Fibroblast of lung (primary cell): Measurements from ENCODE around the gene ELMO1. TPM values are rescaled to one million over a fixed set of nuclear protein-coding genes. Genes with fewer than 3 reads are reported as not detected.

Source experiments
- DNase-seq, 2 donors: peaks; one replicate each; pipeline versions ENCODE4 v3.0.0 to v3.0.0-alpha.2; 2010; ENCODE audit warnings: low read depth in 2 of 2
- H2AFZ ChIP-seq: 2 replicates; pipeline ENCODE4 v1.5.1; 2012; ENCODE audit warnings: low read length, control low read depth, inconsistent platforms
- H3K27ac ChIP-seq: 2 replicates; pipeline ENCODE4 v1.5.1; 2011; ENCODE audit warnings: low read length, control low read depth; ENCODE audit not compliant: insufficient read depth
- H3K27me3 ChIP-seq: 2 replicates; pipeline ENCODE4 v1.5.1; 2011; ENCODE audit warnings: mild to moderate bottlenecking, low read length; ENCODE audit not compliant: control insufficient read depth, insufficient read depth
- H3K36me3 ChIP-seq: 2 replicates; pipeline ENCODE4 v1.5.1; 2011; ENCODE audit warnings: low read length; ENCODE audit not compliant: control insufficient read depth, insufficient read depth
- H3K4me1 ChIP-seq: 2 replicates; pipeline ENCODE4 v1.5.1; 2011; ENCODE audit warnings: low read length; ENCODE audit not compliant: control insufficient read depth, insufficient read depth; ENCODE audit errors: extremely low read depth
- H3K4me2 ChIP-seq: 2 replicates; pipeline ENCODE4 v1.5.1; 2011; ENCODE audit warnings: low read length, control low read depth; ENCODE audit not compliant: insufficient read depth; ENCODE audit errors: extremely low read depth
- H3K4me3 ChIP-seq, 4 experiments: fragments of 200-600 bp in 1 of 4; sonication (generic) in 1 of 4; replicated peaks in 1 of 4; 2 replicates each; pipeline ENCODE4 v1.5.1; 2011 to 2016; ENCODE audit warnings: low read length in 4 of 4, low read depth in 3 of 4, mild to moderate bottlenecking in 3 of 4, control low read depth in 2 of 4, inconsistent platforms in 1 of 4, mixed read lengths in 1 of 4; ENCODE audit not compliant: insufficient read depth in 1 of 4; ENCODE audit errors: control extremely low read depth in 1 of 4
- H3K79me2 ChIP-seq: 2 replicates; pipeline ENCODE4 v1.5.1; 2012; ENCODE audit warnings: mild to moderate bottlenecking, low read length, inconsistent platforms; ENCODE audit not compliant: control insufficient read depth, insufficient read depth
- H3K9ac ChIP-seq: 2 replicates; pipeline ENCODE4 v1.5.1; 2011; ENCODE audit warnings: mild to moderate bottlenecking, low read length, control low read depth; ENCODE audit not compliant: insufficient read depth
- H3K9me3 ChIP-seq: 2 replicates; pipeline ENCODE4 v1.5.1; 2012; ENCODE audit warnings: low read depth, low read length; ENCODE audit not compliant: control insufficient read depth, insufficient read depth
- H4K20me1 ChIP-seq: 2 replicates; pipeline ENCODE4 v1.5.1; 2011; ENCODE audit warnings: low read length; ENCODE audit not compliant: control insufficient read depth, insufficient read depth; ENCODE audit errors: extremely low read depth
- EZH2 ChIP-seq: IDR thresholded peaks from 2 replicates; pipeline ENCODE4 v1.5.1; 2012; ENCODE audit warnings: low read length, control low read depth, mild to moderate bottlenecking; ENCODE audit errors: missing control alignments
- polyA plus RNA-seq, 2 donors: library from polyadenylated mRNA; depleted of rRNA in 1 of 2; stranded (reverse) in 1 of 2; unstranded in 1 of 2; fragments of >200 nt; gene quantifications; 2 replicates each; pipeline ENCODE4 v1.2.1, GENCODE V29; 2011 to 2012; ENCODE audit warnings: missing spikeins in 1 of 2
- total RNA-seq: library from RNA; depleted of rRNA; stranded (reverse); fragments of >200 nt; gene quantifications from 2 replicates; pipeline ENCODE4 v1.2.1, GENCODE V29; 2014
- TF ChIP-seq, protein P1 (sequence below), 2 donors: IDR thresholded peaks in 1 of 2; conservative IDR thresholded peaks in 1 of 2; 1 replicate in 1 of 2; 2 replicates in 1 of 2; pipeline ENCODE4 v1.5.1; 2011 to 2012; ENCODE audit warnings: low read length in 2 of 2, control low read depth in 1 of 2, inconsistent platforms in 1 of 2, low read depth in 1 of 2, mild to moderate bottlenecking in 1 of 2

ELMO1 gene
- total and polyA plus RNA-seq, 2 donors (not counting 1 experiment from before 2014, with no cell fraction given): 0.50 TPM; not detected in 1

GRCh38 chr7:37445064-37445723 lies 3.5 kb downstream of the ELMO1 start:
- Histone ChIP-seq H3K9me3 (no peaks in the 10 kb centered on the region), H3K4me3 (no peak overlapping the region), H3K27me3 (peaks cover 13% of the 10 kb centered on the region), H3K27ac (no peak overlapping the region), H2AFZ (no peak overlapping the region), H3K36me3 (no peaks in the 10 kb centered on the region), H4K20me1 (peaks cover 2% of the 10 kb centered on the region), H3K9ac (no peak overlapping the region), H3K4me2 (no peak overlapping the region), H3K4me1 (no peaks in the 10 kb centered on the region), H3K79me2 (no peaks in the 10 kb centered on the region)
- TF ChIP-seq, protein P1, sequence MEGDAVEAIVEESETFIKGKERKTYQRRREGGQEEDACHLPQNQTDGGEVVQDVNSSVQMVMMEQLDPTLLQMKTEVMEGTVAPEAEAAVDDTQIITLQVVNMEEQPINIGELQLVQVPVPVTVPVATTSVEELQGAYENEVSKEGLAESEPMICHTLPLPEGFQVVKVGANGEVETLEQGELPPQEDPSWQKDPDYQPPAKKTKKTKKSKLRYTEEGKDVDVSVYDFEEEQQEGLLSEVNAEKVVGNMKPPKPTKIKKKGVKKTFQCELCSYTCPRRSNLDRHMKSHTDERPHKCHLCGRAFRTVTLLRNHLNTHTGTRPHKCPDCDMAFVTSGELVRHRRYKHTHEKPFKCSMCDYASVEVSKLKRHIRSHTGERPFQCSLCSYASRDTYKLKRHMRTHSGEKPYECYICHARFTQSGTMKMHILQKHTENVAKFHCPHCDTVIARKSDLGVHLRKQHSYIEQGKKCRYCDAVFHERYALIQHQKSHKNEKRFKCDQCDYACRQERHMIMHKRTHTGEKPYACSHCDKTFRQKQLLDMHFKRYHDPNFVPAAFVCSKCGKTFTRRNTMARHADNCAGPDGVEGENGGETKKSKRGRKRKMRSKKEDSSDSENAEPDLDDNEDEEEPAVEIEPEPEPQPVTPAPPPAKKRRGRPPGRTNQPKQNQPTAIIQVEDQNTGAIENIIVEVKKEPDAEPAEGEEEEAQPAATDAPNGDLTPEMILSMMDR (conservative IDR thresholded peaks at IDR 0.05 in 1 of 2, IDR thresholded peaks at IDR 0.05 in 1 of 2; ENCODE audit: low read depth in 1 of 2, low read length in 2 of 2): no peak
- no peak for TF ChIP-seq EZH2
- no peak for DNase-seq

DNA sequence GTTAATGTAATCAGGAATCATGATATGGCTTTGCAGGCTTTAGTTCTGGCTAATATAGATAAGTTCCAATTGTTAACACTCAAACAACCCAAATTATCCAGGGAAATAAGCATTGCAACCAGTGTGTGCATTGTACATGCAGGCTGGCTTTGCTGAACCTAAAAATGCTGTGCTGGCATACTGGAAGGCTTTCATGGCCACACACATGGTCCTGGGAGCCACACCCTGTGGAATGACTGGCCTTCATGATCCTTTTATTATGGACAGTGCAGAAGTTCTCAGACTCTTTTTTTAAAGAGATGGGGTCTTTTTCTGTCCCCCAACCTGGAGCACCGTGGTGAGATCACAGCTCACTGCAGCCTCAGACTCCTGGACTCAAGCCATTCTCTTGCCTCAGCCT lies 5.0 kb downstream of the ELMO1 start:
- Histone ChIP-seq H4K20me1 (peaks cover 2% of the 10 kb centered on the region), H3K4me3 (no peak overlapping the region), H3K36me3 (no peaks in the 10 kb centered on the region), H3K9me3 (no peaks in the 10 kb centered on the region), H3K4me1 (no peaks in the 10 kb centered on the region), H3K27me3 (peaks cover 10% of the 10 kb centered on the region), H2AFZ (no peak overlapping the region), H3K27ac (no peak overlapping the region), H3K9ac (no peak overlapping the region), H3K4me2 (no peak overlapping the region), H3K79me2 (no peaks in the 10 kb centered on the region)
- DNase-seq: no peak
- no peak for TF ChIP-seq EZH2
- TF ChIP-seq, protein P1 (conservative IDR thresholded peaks at IDR 0.05 in 1 of 2, IDR thresholded peaks at IDR 0.05 in 1 of 2; ENCODE audit: low read depth in 1 of 2, low read length in 2 of 2): no peak

DNA sequence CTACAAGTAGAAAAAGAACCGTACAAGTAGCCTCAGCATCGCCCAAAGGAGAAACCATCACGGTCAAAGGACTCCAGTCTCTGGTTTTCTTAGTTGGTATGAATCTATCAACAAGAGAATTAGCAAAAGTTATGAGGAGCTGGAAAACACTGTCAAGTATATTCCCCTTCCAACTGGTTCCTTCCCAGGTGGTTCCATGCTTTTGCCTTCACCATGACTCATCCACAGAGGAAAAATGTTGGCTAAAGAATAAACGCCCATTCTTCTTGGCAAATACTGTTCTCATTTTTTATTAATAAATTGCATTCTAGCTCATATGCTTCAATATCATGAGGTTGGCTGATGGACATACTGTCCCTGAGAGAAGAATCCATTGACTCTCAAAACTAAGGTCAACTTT lies 6.4 kb downstream of the ELMO1 start:
- H3K9me3 ChIP-seq: no peaks in the 10 kb centered on the region
- H4K20me1 ChIP-seq: peaks cover 2% of the 10 kb centered on the region
- H3K27ac ChIP-seq: no peak overlapping the region
- no peaks in the 10 kb centered on the region for H3K79me2 ChIP-seq
- no peak overlapping the region for H2AFZ ChIP-seq
- peaks cover 6% of the 10 kb centered on the region for H3K27me3 ChIP-seq
- no peak overlapping the region for H3K4me3 ChIP-seq
- TF ChIP-seq EZH2: no peak
- TF ChIP-seq, protein P1 (conservative IDR thresholded peaks at IDR 0.05 in 1 of 2, IDR thresholded peaks at IDR 0.05 in 1 of 2; ENCODE audit: low read depth in 1 of 2, low read length in 2 of 2): no peak
- no peaks in the 10 kb centered on the region for H3K4me1 ChIP-seq
- no peak overlapping the region for H3K9ac ChIP-seq
- no peak for DNase-seq
- H3K4me2 ChIP-seq: no peak overlapping the region
- no peaks in the 10 kb centered on the region for H3K36me3 ChIP-seq
